Erythroblast (primary cell): ENCODE measurements around the gene SOCS2.

Source experiments
- GATA1 ChIP-seq: IDR thresholded peaks from 2 replicates; pipeline ENCODE4 v1.6.1; 2011; ENCODE audit warnings: low read depth, mild to moderate bottlenecking, control low read depth, low read length, moderate library complexity
- POLR2A ChIP-seq: IDR thresholded peaks from 2 replicates; pipeline ENCODE4 v1.6.1; 2011; ENCODE audit warnings: mild to moderate bottlenecking, low read length

DNA sequence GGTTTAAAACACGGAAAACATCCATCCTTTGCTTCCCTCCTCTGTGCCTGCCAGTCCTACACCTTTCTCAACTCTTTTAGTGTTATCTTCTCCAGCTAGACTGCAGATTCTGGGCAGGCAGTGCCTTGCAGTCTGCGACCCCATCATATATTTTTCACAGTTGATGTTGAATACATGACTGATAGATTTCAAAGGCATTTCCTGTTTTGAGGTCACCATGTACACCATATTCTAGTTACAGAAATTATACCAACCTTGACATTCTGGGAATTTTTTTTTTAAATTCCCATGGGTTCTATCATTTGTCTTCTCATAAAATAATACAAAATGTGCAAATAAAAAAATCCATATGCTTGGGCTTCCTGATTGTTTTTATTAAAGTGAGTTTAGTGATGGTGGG, 16.6 kb downstream of the SOCS2 start:
- TF ChIP-seq POLR2A (no peak), GATA1 (no peak)
